Measurements from ENCODE around the gene PNO1.
"Not testable (repeated sequence)": the region's sequence is repeated elsewhere in the genome, so short reads cannot be mapped to it uniquely, and the experiment has no call there.

PNO1 gene

GRCh38 chr2:68172990-68173700, 15.5 kb downstream of the PNO1 start:
- no peaks in the 10 kb centered on the region for H3K9me3 ChIP-seq (ENCODE audit: insufficient read depth, low read length)
- H2AFZ ChIP-seq (ENCODE audit: low read depth, low read length) = no peak overlapping the region
- H3K79me2 ChIP-seq (ENCODE audit: low read length) = peaks cover 30% of the 10 kb centered on the region
- H3K9ac ChIP-seq (ENCODE audit: low read length) = no peak overlapping the region
- H3K27ac ChIP-seq (ENCODE audit: low read length) = peak overlapping the region; percentile 46
- H3K4me1 ChIP-seq (ENCODE audit: low read length) = peaks cover 10% of the 10 kb centered on the region
- TF ChIP-seq CTCF (IDR thresholded peaks at IDR 0.05; ENCODE audit: low read depth, low read length) (no peak), EZH2phosphoT487 (IDR thresholded peaks at IDR 0.05; ENCODE audit: low read depth) (no peak)
- peak overlapping the region; percentile 13; the same call in 1 of the 2 replicates for H3K4me2 ChIP-seq (ENCODE audit: low read length)
- no peak overlapping the region for H3K4me3 ChIP-seq (ENCODE audit: low read length)
- H4K20me1 ChIP-seq (ENCODE audit: insufficient read depth, low read length) = no peaks in the 10 kb centered on the region; the same call in 1 of the 2 replicates
- no peaks in the 10 kb centered on the region for H3K27me3 ChIP-seq (ENCODE audit: low read depth, low read length)
- peaks cover 61% of the 10 kb centered on the region for H3K36me3 ChIP-seq (replicated peaks; ENCODE audit: low read depth, low read length)

DNA sequence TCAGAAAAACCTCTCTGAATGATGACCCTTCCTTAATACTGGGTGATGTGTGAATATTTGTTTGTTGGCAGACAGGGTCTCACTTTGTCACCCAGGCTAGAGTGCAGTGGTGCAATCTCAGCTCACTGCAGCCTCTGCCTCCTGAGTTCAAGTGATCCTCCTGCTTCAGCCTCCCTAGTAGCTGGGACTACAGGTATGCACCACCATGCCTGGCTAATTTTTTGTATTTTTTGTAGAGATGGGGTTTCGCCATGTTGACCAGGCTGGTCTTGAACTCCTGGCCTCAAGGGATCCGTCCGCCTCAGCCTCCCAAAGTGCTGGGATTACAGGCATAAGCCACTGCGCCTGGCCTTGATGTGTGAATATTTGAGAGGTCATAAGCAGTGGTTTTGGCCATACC, 17.5 kb downstream of the PNO1 start:
- not testable (repeated sequence) for H3K4me2 ChIP-seq (ENCODE audit: low read length); H3K27me3 ChIP-seq (ENCODE audit: low read depth, low read length); H3K4me3 ChIP-seq (ENCODE audit: low read length); H2AFZ ChIP-seq (ENCODE audit: low read depth, low read length); H3K9ac ChIP-seq (ENCODE audit: low read length); H3K27ac ChIP-seq (ENCODE audit: low read length); H4K20me1 ChIP-seq (ENCODE audit: insufficient read depth, low read length); H3K9me3 ChIP-seq (ENCODE audit: insufficient read depth, low read length)
- Histone ChIP-seq H3K4me1 (ENCODE audit: low read length) (peaks cover 10% of the 10 kb centered on the region), H3K79me2 (ENCODE audit: low read length) (peaks cover 21% of the 10 kb centered on the region), H3K36me3 (replicated peaks; ENCODE audit: low read depth, low read length) (peaks cover 62% of the 10 kb centered on the region)

DNA sequence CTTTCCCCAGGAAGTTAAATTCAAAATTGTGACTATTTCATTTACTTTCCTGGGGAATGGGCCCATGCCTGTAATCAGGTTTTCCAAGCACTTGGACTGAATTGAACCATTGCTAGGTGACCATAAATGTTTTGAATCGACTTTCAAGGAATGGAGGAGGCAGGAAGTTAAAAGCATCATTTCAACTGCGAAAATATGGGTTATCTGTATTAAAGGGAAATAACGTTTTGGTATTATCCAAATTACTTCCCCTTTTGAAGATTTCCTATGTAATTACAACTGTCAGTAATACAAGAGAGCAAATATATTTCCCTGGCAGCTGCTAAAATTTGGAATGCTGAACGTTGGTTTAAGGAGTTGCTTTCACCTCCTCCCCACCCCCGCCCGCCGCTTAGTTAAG, 19.0 kb downstream of the PNO1 start:
- TF ChIP-seq CTCF (IDR thresholded peaks at IDR 0.05; ENCODE audit: low read depth, low read length) = no peak
- TF ChIP-seq EZH2phosphoT487 (IDR thresholded peaks at IDR 0.05; ENCODE audit: low read depth) = no peak
- H4K20me1 ChIP-seq (ENCODE audit: insufficient read depth, low read length) = no peaks in the 10 kb centered on the region
- H3K27ac ChIP-seq (ENCODE audit: low read length) = no peak overlapping the region
- no peaks in the 10 kb centered on the region for H3K9me3 ChIP-seq (ENCODE audit: insufficient read depth, low read length)
- H3K36me3 ChIP-seq (replicated peaks; ENCODE audit: low read depth, low read length) = peaks cover 58% of the 10 kb centered on the region
- peaks cover 10% of the 10 kb centered on the region for H3K4me1 ChIP-seq (ENCODE audit: low read length)
- H3K79me2 ChIP-seq (ENCODE audit: low read length) = peaks cover 15% of the 10 kb centered on the region
- no peak overlapping the region for H3K9ac ChIP-seq (ENCODE audit: low read length)
- no peak overlapping the region for H2AFZ ChIP-seq (ENCODE audit: low read depth, low read length)
- no peak overlapping the region for H3K4me2 ChIP-seq (ENCODE audit: low read length)
- no peak overlapping the region for H3K4me3 ChIP-seq (ENCODE audit: low read length)
- no peaks in the 10 kb centered on the region for H3K27me3 ChIP-seq (ENCODE audit: low read depth, low read length)

- peaks cover 50% of the 10 kb centered on the region for H3K36me3 ChIP-seq (replicated peaks; ENCODE audit: low read depth, low read length)
- H3K4me1 ChIP-seq (ENCODE audit: low read length) = peaks cover 10% of the 10 kb centered on the region
- peaks cover 14% of the 10 kb centered on the region for H3K79me2 ChIP-seq (ENCODE audit: low read length)
- no peaks in the 10 kb centered on the region for H4K20me1 ChIP-seq (ENCODE audit: insufficient read depth, low read length)
- H3K4me3 ChIP-seq (ENCODE audit: low read length) = no peak overlapping the region
- no peak overlapping the region for H3K27ac ChIP-seq (ENCODE audit: low read length)
- TF ChIP-seq CTCF (IDR thresholded peaks at IDR 0.05; ENCODE audit: low read depth, low read length) (no peak), EZH2phosphoT487 (IDR thresholded peaks at IDR 0.05; ENCODE audit: low read depth) (no peak)
- H3K9ac ChIP-seq (ENCODE audit: low read length) = no peak overlapping the region
- no peaks in the 10 kb centered on the region for H3K27me3 ChIP-seq (ENCODE audit: low read depth, low read length)
- no peak overlapping the region for H2AFZ ChIP-seq (ENCODE audit: low read depth, low read length)
- no peaks in the 10 kb centered on the region for H3K9me3 ChIP-seq (ENCODE audit: insufficient read depth, low read length)
- no peak overlapping the region for H3K4me2 ChIP-seq (ENCODE audit: low read length)
These were observed 19.9 kb downstream of the PNO1 start for GRCh38 chr2:68177541-68177940.

All from OCI-LY3 (cell line).